Osteocyte (in vitro differentiated cells): ENCODE data around the gene LEP. TPM values are rescaled to one million over a fixed set of nuclear protein-coding genes. Genes with fewer than 3 reads are reported as not detected.
"Not testable (repeated sequence)": the region's sequence is repeated elsewhere in the genome, so short reads cannot be mapped to it uniquely, and the experiment has no call there.

Source experiments
- DNase-seq: peaks from one replicate; pipeline ENCODE4 v3.0.0; 2021; ENCODE audit warnings: mixed read lengths; ENCODE audit not compliant: unreplicated experiment; ENCODE audit errors: extremely low spot score
- H3K27ac Mint-ChIP-seq: one replicate; pipeline ENCODE4 v1.8.0; 2021; ENCODE audit warnings: mild to moderate bottlenecking, mixed read lengths; ENCODE audit not compliant: unreplicated experiment
- H3K27me3 Mint-ChIP-seq: one replicate; pipeline ENCODE4 v1.8.0; 2021; ENCODE audit warnings: mixed read lengths; ENCODE audit not compliant: unreplicated experiment
- H3K36me3 Mint-ChIP-seq: one replicate; pipeline ENCODE4 v1.8.0; 2021; ENCODE audit warnings: mixed read lengths; ENCODE audit not compliant: unreplicated experiment
- H3K4me1 Mint-ChIP-seq: one replicate; pipeline ENCODE4 v1.8.0; 2021; ENCODE audit warnings: mixed read lengths; ENCODE audit not compliant: unreplicated experiment
- H3K4me3 Mint-ChIP-seq: one replicate; pipeline ENCODE4 v1.8.0; 2021; ENCODE audit warnings: mild to moderate bottlenecking, moderate library complexity, mixed read lengths; ENCODE audit not compliant: unreplicated experiment
- H3K9me3 Mint-ChIP-seq: one replicate; pipeline ENCODE4 v1.8.0; 2021; ENCODE audit warnings: mixed read lengths; ENCODE audit not compliant: unreplicated experiment
- total RNA-seq: library from RNA; stranded (reverse); gene quantifications from 2 replicates; pipeline ENCODE4 v1.2.1, GENCODE V29; 2021
- TF ChIP-seq, protein P1 (sequence below): fragments of 200-600 bp; sonication (generic); IDR thresholded peaks from 2 replicates; pipeline ENCODE4 v1.5.0; 2021; ENCODE audit warnings: antibody characterized with exemption, mild to moderate bottlenecking, moderate library complexity

LEP gene
- total RNA-seq, 1 donor from 2014 or later: not detected

- Mint-ChIP-seq H3K4me1 (no peaks in the 10 kb centered on the region), H3K4me3 (no peak overlapping the region), H3K9me3 (peaks cover 22% of the 10 kb centered on the region), H3K36me3 (peaks cover 14% of the 10 kb centered on the region), H3K27me3 (no peaks in the 10 kb centered on the region), H3K27ac (no peak overlapping the region)
- DNase-seq: no peak
- TF ChIP-seq, protein P1, sequence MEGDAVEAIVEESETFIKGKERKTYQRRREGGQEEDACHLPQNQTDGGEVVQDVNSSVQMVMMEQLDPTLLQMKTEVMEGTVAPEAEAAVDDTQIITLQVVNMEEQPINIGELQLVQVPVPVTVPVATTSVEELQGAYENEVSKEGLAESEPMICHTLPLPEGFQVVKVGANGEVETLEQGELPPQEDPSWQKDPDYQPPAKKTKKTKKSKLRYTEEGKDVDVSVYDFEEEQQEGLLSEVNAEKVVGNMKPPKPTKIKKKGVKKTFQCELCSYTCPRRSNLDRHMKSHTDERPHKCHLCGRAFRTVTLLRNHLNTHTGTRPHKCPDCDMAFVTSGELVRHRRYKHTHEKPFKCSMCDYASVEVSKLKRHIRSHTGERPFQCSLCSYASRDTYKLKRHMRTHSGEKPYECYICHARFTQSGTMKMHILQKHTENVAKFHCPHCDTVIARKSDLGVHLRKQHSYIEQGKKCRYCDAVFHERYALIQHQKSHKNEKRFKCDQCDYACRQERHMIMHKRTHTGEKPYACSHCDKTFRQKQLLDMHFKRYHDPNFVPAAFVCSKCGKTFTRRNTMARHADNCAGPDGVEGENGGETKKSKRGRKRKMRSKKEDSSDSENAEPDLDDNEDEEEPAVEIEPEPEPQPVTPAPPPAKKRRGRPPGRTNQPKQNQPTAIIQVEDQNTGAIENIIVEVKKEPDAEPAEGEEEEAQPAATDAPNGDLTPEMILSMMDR: no peak
Measured at GRCh38 chr7:128281605-128282380, 40.7 kb downstream of the LEP start.

DNA sequence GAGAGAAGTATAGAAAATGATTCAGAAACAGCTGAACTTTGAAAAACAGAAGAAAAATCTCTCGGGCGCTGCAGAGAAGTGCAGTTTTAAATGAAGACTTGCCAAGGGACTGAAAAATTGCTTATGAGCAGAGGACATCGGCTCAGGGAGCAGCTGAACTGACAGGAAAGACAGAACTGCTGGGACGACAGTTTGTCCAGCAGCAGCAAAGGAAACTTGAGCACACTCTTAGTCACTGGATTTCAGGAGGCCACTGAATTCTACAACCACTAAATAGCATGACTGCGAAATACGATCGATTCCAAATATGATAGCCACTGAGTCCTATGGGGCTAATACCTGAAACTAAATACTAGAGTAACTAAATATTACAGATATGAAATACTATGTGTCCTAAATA is 43.0 kb downstream of the LEP start:
- no peak overlapping the region for H3K4me3 Mint-ChIP-seq
- DNase-seq: no peak
- H3K36me3 Mint-ChIP-seq: peaks cover 13% of the 10 kb centered on the region
- no peaks in the 10 kb centered on the region for H3K27me3 Mint-ChIP-seq
- peaks cover 14% of the 10 kb centered on the region for H3K9me3 Mint-ChIP-seq
- H3K27ac Mint-ChIP-seq: no peak overlapping the region
- H3K4me1 Mint-ChIP-seq: no peaks in the 10 kb centered on the region
- TF ChIP-seq, protein P1: no peak

- no peak for DNase-seq
- no peaks in the 10 kb centered on the region for H3K4me1 Mint-ChIP-seq
- H3K4me3 Mint-ChIP-seq: no peak overlapping the region
- TF ChIP-seq, protein P1: no peak
- no peak overlapping the region for H3K27ac Mint-ChIP-seq
- peaks cover 6% of the 10 kb centered on the region for H3K9me3 Mint-ChIP-seq
- no peaks in the 10 kb centered on the region for H3K27me3 Mint-ChIP-seq
- peaks cover 18% of the 10 kb centered on the region for H3K36me3 Mint-ChIP-seq
Measured at GRCh38 chr7:128287556-128287955, 46.5 kb downstream of the LEP start.

- H3K9me3 Mint-ChIP-seq, H3K4me3 Mint-ChIP-seq, H3K4me1 Mint-ChIP-seq, H3K27ac Mint-ChIP-seq, H3K27me3 Mint-ChIP-seq, H3K36me3 Mint-ChIP-seq, DNase-seq: not testable (repeated sequence)
Measured at GRCh38 chr7:128298004-128298403, 56.9 kb downstream of the LEP start.

DNA sequence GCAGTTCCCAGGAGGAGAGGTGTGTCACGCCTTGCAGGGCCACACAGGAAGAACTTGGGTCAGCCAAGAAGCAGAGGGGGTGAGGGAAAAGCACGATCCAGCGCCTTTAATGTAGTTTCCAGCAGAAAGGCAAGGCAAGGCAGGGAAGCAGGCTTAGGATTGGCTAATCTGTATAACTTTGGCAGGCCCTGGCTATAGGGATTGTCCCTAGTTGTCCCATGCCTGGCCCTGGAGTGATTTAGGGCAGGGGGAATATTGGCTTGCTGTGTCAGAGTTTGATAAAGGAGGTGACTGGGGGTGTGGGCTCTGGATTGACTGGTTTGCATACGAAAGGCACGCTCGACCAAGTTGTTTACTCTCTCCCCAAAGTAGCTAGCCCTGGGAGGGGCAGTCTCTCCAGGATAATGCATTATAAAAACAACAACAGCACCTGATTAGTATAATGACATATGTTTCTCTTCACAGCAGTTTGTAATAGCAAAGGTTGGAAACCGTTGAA is 58.1 kb downstream of the LEP start:
- no peaks in the 10 kb centered on the region for H3K4me1 Mint-ChIP-seq
- H3K4me3 Mint-ChIP-seq: no peak overlapping the region
- TF ChIP-seq, protein P1: no peak
- H3K36me3 Mint-ChIP-seq: peaks cover 15% of the 10 kb centered on the region
- H3K27ac Mint-ChIP-seq: no peak overlapping the region
- DNase-seq: no peak
- no peaks in the 10 kb centered on the region for H3K27me3 Mint-ChIP-seq
- no peaks in the 10 kb centered on the region for H3K9me3 Mint-ChIP-seq
